Dermis blood vessel endothelial cell (primary cell): ENCODE measurements around the gene RMDN3. TPM values are rescaled to one million over a fixed set of nuclear protein-coding genes. Genes with fewer than 3 reads are reported as not detected.

ENCODE experiments used
- DNase-seq: peaks from one replicate; pipeline ENCODE4 v3.0.0; 2010
- total RNA-seq: library from RNA; depleted of rRNA; stranded (reverse); fragments of >200 nt; gene quantifications from 2 replicates; pipeline ENCODE4 v1.2.3, GENCODE V29; 2014

Gene RMDN3
- total RNA-seq = 31.0 and 46.1 TPM in 2 replicates

GRCh38 chr15:40754883-40755811 lies at the start of gene RMDN3:
RMDN3 (minus strand) TSS chr15:40755254; CDS start chr15:40754783, 471 bp downstream.
- peak; percentile 96 for DNase-seq

- DNase-seq = no peak
Observed at GRCh38 chr15:40803688-40804087, 48.6 kb upstream of the RMDN3 start.

- no peak for DNase-seq
Observed at GRCh38 chr15:40803076-40803475, 48.0 kb upstream of the RMDN3 start.

GRCh38 chr15:40799523-40799922 lies 44.5 kb upstream of the RMDN3 start:
- no peak for DNase-seq

GRCh38 chr15:40796512-40796911 lies 41.5 kb upstream of the RMDN3 start:
- peak; percentile 19 for DNase-seq

GRCh38 chr15:40796041-40796440 lies 41.0 kb upstream of the RMDN3 start:
- DNase-seq = peak; percentile 78

GRCh38 chr15:40793216-40793989 lies 38.3 kb upstream of the RMDN3 start:
- DNase-seq = peak; percentile 99

- no peak for DNase-seq
Observed at GRCh38 chr15:40792394-40792793, 37.3 kb upstream of the RMDN3 start.

GRCh38 chr15:40790718-40791117 lies 35.7 kb upstream of the RMDN3 start:
- DNase-seq = no peak

GRCh38 chr15:40789999-40790398 lies 34.9 kb upstream of the RMDN3 start:
- no peak for DNase-seq

GRCh38 chr15:40789119-40789518 lies 34.1 kb upstream of the RMDN3 start:
- no peak for DNase-seq

GRCh38 chr15:40787991-40788390 lies 32.9 kb upstream of the RMDN3 start:
- DNase-seq = no peak

GRCh38 chr15:40787344-40787841 lies 32.3 kb upstream of the RMDN3 start:
- DNase-seq = peak; percentile 61

GRCh38 chr15:40785814-40786213 lies 30.8 kb upstream of the RMDN3 start:
- no peak for DNase-seq

GRCh38 chr15:40785164-40785563 lies 30.1 kb upstream of the RMDN3 start:
- DNase-seq = no peak

- DNase-seq = peak; percentile 82
Observed at GRCh38 chr15:40782609-40783227, 27.7 kb upstream of the RMDN3 start.

- no peak for DNase-seq
Observed at GRCh38 chr15:40776537-40777141, 21.6 kb upstream of the RMDN3 start.

GRCh38 chr15:40775740-40776536 lies 20.9 kb upstream of the RMDN3 start:
- no peak for DNase-seq

- DNase-seq = no peak
Observed at GRCh38 chr15:40775007-40775406, 20.0 kb upstream of the RMDN3 start.

GRCh38 chr15:40773902-40774301 lies 18.8 kb upstream of the RMDN3 start:
- DNase-seq = no peak

GRCh38 chr15:40773496-40773895 lies 18.4 kb upstream of the RMDN3 start:
- DNase-seq = no peak

GRCh38 chr15:40772014-40772413 lies 17.0 kb upstream of the RMDN3 start:
- no peak for DNase-seq
